K562 (cell line): Measurements from ENCODE around the gene PPIL1. TPM values are rescaled to one million over a fixed set of nuclear protein-coding genes. Genes with fewer than 3 reads are reported as not detected.

Experiments used
- AFF1 ChIP-seq, 2 experiments: fragments of 450-650 bp; IDR thresholded peaks; 2 replicates each; pipeline ENCODE4 v1.6.1; 2018; ENCODE audit warnings: mild to moderate bottlenecking in 2 of 2, low read depth in 1 of 2; ENCODE audit not compliant: partially characterized antibody in 2 of 2
- ATF2 ChIP-seq: sonication (generic); formaldehyde crosslinking; IDR thresholded peaks from 2 replicates; pipeline ENCODE4 v1.8.1; 2022; ENCODE audit warnings: missing genetic modification reagents
- BHLHE40 ChIP-seq: IDR thresholded peaks from 2 replicates; pipeline ENCODE4 v1.6.1; 2011; ENCODE audit warnings: low read length, improper control_type of control experiment
- FIP1L1 ChIP-seq: fragments of 200-400 bp; formaldehyde crosslinking; IDR thresholded peaks from 2 replicates; pipeline ENCODE4 v1.6.1; 2018; ENCODE audit warnings: mild to moderate bottlenecking, low read depth, low read length; ENCODE audit not compliant: poor library complexity, severe bottlenecking
- FOXK2 ChIP-seq, 2 experiments: fragments of 450-650 bp; IDR thresholded peaks in 1 of 2; conservative IDR thresholded peaks in 1 of 2; 2 replicates each; pipeline ENCODE4 v1.6.1; 2016; ENCODE audit warnings: low read depth in 2 of 2, mild to moderate bottlenecking in 1 of 2
- HLTF ChIP-seq: fragments of 450-650 bp; IDR thresholded peaks from 2 replicates; pipeline ENCODE4 v1.6.1; 2016
- HNRNPLL ChIP-seq: fragments of 200-400 bp; formaldehyde crosslinking; IDR thresholded peaks from 2 replicates; pipeline ENCODE4 v1.6.1; 2017; ENCODE audit warnings: low read length, low read depth, mild to moderate bottlenecking; ENCODE audit not compliant: poor library complexity, severe bottlenecking
- KDM2B ChIP-seq: fragments of 250-450 bp; sonication (Bioruptor Pico); IDR thresholded peaks from 2 replicates; pipeline ENCODE4 v1.8.0; 2021; ENCODE audit warnings: mild to moderate bottlenecking, moderate library complexity
- MBD2 ChIP-seq: sonication (generic); IDR thresholded peaks from 2 replicates; pipeline ENCODE4 v1.6.1; 2016; ENCODE audit warnings: low read depth, borderline replicate concordance
- MLLT1 ChIP-seq, 2 experiments: fragments of 450-650 bp; IDR thresholded peaks; 2 replicates each; pipeline ENCODE4 v1.6.1; 2016
- MNT ChIP-seq, 2 experiments: fragments of 450-650 bp; conservative IDR thresholded peaks; 2 replicates each; pipeline ENCODE4 v1.6.1; 2017; ENCODE audit warnings: mild to moderate bottlenecking in 2 of 2, moderate library complexity in 2 of 2
- MYNN ChIP-seq, 2 experiments: sonication (generic); formaldehyde crosslinking in 1 of 2; IDR thresholded peaks; 2 replicates each; pipeline versions ENCODE4 v1.5.0 to v1.6.1; 2016 to 2020; ENCODE audit warnings: antibody characterized with exemption in 1 of 2, missing genetic modification reagents in 1 of 2
- RAD21 ChIP-seq, 2 experiments: fragments of 250-450 bp in 1 of 2; fragments of 450-650 bp in 1 of 2; sonication (Bioruptor Pico) in 1 of 2; formaldehyde crosslinking in 1 of 2; IDR thresholded peaks in 1 of 2; conservative IDR thresholded peaks in 1 of 2; 2 replicates each; pipeline versions ENCODE4 v1.4.0 to v1.8.0; 2020 to 2022; ENCODE audit warnings: mild to moderate bottlenecking in 2 of 2, moderate library complexity in 1 of 2
- RFX5 ChIP-seq: IDR thresholded peaks from 2 replicates; pipeline ENCODE4 v1.6.1; 2011; ENCODE audit warnings: low read depth, mild to moderate bottlenecking, improper control_type of control experiment, low read length
- SMARCA5 ChIP-seq: fragments of 450-650 bp; IDR thresholded peaks from 2 replicates; pipeline ENCODE4 v1.6.1; 2016
- ZNF717 ChIP-seq: fragments of 250-450 bp; sonication (Bioruptor Pico); IDR thresholded peaks from 2 replicates; pipeline ENCODE4 v1.5.0; 2021
- polyA plus RNA-seq, 8 experiments: library from polyadenylated mRNA; depleted of rRNA in 4 of 8; stranded (reverse) in 5 of 8; unstranded in 3 of 8; fragments of >200 nt; fragmentation: Nextera tagmentation in 2 of 8; fragmentation: Illumina TruSeq in 1 of 8; extraction: Ambion mirVana in 2 of 8; extraction: Trizol in 1 of 8; gene quantifications; 2 replicates each; pipeline versions ENCODE4 v1.2.1 to v1.2.3, GENCODE V29; 2011 to 2014; ENCODE audit warnings: inconsistent platforms in 1 of 8, missing spikeins in 1 of 8
- total RNA-seq, 7 experiments: library from RNA; depleted of rRNA in 6 of 7; stranded (reverse); fragments of >200 nt in 6 of 7; fragmentation: Illumina TruSeq in 2 of 7; extraction: Trizol in 2 of 7; gene quantifications; 2 replicates each; pipeline versions ENCODE4 v1.2.1 to v1.2.3, GENCODE V29; 2011 to 2021; ENCODE audit warnings: low replicate concordance in 1 of 7

PPIL1 gene
- total and polyA plus RNA-seq, 9 of the 15 experiments (the other 6 are each of a cell fraction or from before 2014, with no cell fraction given): 65.8 to 205 (median 130) TPM

GRCh38 chr6:36888654-36889481 lies 14.3 kb upstream of the PPIL1 start (continued):
- TF ChIP-seq AFF1 (IDR thresholded peaks at IDR 0.05; ENCODE audit: low read depth in 1 of 2, partially characterized antibody in 2 of 2) (peak in 1 of 2 experiments; percentile 58), SMARCA5 (peak; percentile 52; the same call in 1 of the 2 replicates), MYNN (IDR thresholded peaks at IDR 0.05) (0 out of 2 replicates have a peak, but pooled peaks have one; percentile 24), MYNN (CRISPR knock-in tag; IDR thresholded peaks at IDR 0.05) (no peak), MNT (conservative IDR thresholded peaks at IDR 0.05) (peak in 1 of 2 experiments; percentile 60; a peak in 2 of 4 replicates), RAD21 (CRISPR knock-in tag; conservative IDR thresholded peaks at IDR 0.05 in 1 of 2, IDR thresholded peaks at IDR 0.05 in 1 of 2) (no peak), MLLT1 (IDR thresholded peaks at IDR 0.05) (peak; percentile 24 to 65; a peak in 2 of 4 replicates), ZNF717 (CRISPR knock-in tag) (no peak), ATF2 (CRISPR knock-in tag) (no peak), BHLHE40 (no peak), FIP1L1 (no peak), HNRNPLL (no peak), FOXK2 (conservative IDR thresholded peaks at IDR 0.05 in 1 of 2, IDR thresholded peaks at IDR 0.05 in 1 of 2; ENCODE audit: low read depth in 2 of 2) (peak; percentile 71 to 83), HLTF (0 out of 2 replicates have a peak, but pooled peaks have one; percentile 63), KDM2B (CRISPR knock-in tag) (no peak), MBD2 (0 out of 2 replicates have a peak, but pooled peaks have one; percentile 50), RFX5 (no peak)
